Naive thymus-derived CD8-positive, alpha-beta T cell (primary cell): ENCODE data around the gene GNB4. TPM values are rescaled to one million over a fixed set of nuclear protein-coding genes. Genes with fewer than 3 reads are reported as not detected.
A peak's percentile ranks its signal among the peaks of the same experiment; 100 is the strongest.

Experiments used
- ATAC-seq, 2 donors: fragments of 150-1000 bp; cut with Tn5 transposase in 1 of 2; sonication (Bioruptor Pico), chemical (Tn5 transposase) in 1 of 2; 1 replicate in 1 of 2; 2 replicates in 1 of 2; pipeline ENCODE4 v1.10.0; 2021; ENCODE audit warnings: mild to moderate bottlenecking in 2 of 2, moderate library complexity in 2 of 2
- POLR2A ChIA-PET: fragments of 350-600 bp; sonication (Branson Sonifier 250); formaldehyde crosslinking; loops from one replicate; lab custom pipeline; 2021; ENCODE audit warnings: antibody characterized with exemption; lab: Charles Lee
- DNase-seq, 10 donors: peaks; one replicate each; pipeline versions ENCODE4 v3.0.0 to v3.0.0-alpha.2; 2020 to 2022
- H3K27ac Mint-ChIP-seq, 10 donors: one replicate each; pipeline ENCODE4 v1.8.0; 2020 to 2022; ENCODE audit warnings: mild to moderate bottlenecking in 10 of 10, mixed read lengths in 10 of 10, moderate library complexity in 4 of 10, inconsistent platforms in 1 of 10
- H3K27me3 Mint-ChIP-seq, 5 donors: one replicate each; pipeline ENCODE4 v1.8.0; 2021 to 2022; ENCODE audit warnings: mixed read lengths in 5 of 5
- H3K36me3 Mint-ChIP-seq, 3 donors: one replicate each; pipeline ENCODE4 v1.8.0; 2020 to 2022; ENCODE audit warnings: mixed read lengths in 3 of 3, mild to moderate bottlenecking in 2 of 3, inconsistent platforms in 1 of 3
- H3K4me1 Mint-ChIP-seq, 4 donors: one replicate each; pipeline ENCODE4 v1.8.0; 2021 to 2022; ENCODE audit warnings: mixed read lengths in 4 of 4
- H3K4me3 Mint-ChIP-seq, 10 donors: one replicate each; pipeline ENCODE4 v1.8.0; 2020 to 2022; ENCODE audit warnings: mild to moderate bottlenecking in 10 of 10, mixed read lengths in 10 of 10, moderate library complexity in 6 of 10, inconsistent platforms in 1 of 10
- H3K9me3 Mint-ChIP-seq, 9 donors: one replicate each; pipeline ENCODE4 v1.8.0; 2020 to 2022; ENCODE audit warnings: mixed read lengths in 9 of 9, mild to moderate bottlenecking in 3 of 9, inconsistent platforms in 1 of 9, moderate library complexity in 1 of 9
- polyA plus RNA-seq, 3 donors: library from polyadenylated mRNA; unstranded; fragments of 300-500 nt; fragmentation: Illumina TruSeq; gene quantifications; one replicate each; pipeline ENCODE4 v1.2.3, GENCODE V29; 2021
- total RNA-seq, 8 experiments: library from RNA in 2 of 8; stranded (reverse) in 2 of 8; gene quantifications; one replicate each; pipeline ENCODE4 v1.2.3 and lab custom pipeline; 2021 to 2026

The GNB4 gene
- total RNA-seq (1 to 10 TPM; 1.0 to 1.3 TPM), polyA plus RNA-seq (under 1 TPM in 2 of 3 donors, not detected in 1; 0.05 to 0.27 TPM), total RNA-seq (lab: John Stamatoyannopoulos, UW) (0 to 0.86 (median 0.13) reads per million in 6 experiments)

- Mint-ChIP-seq H3K27ac (peak within 1 kb of the TSS in 6 of 10 donors; percentile 10 to 71 (median 44)), H3K9me3 (peaks cover 0 to 2% (median 0%) of the 10 kb centered on the region in 9 donors), H3K4me1 (peaks cover 8 to 28% (median 17%) of the 10 kb centered on the region in 4 donors), H3K4me3 (peak within 1 kb of the TSS; percentile 83 to 91 (median 89)), H3K27me3 (peaks cover 42 to 84% (median 51%) of the 10 kb centered on the region in 5 donors), H3K36me3 (no peaks in the 10 kb centered on the region)
- POLR2A ChIA-PET, result interaction anchor here (1.2 kb wide), 1 partner anchor 304 kb away, joined by 5 read pairs; the partner anchor contains the start of gene PIK3CA
- DNase-seq, result peak in 9 of 10 donors; percentile 5 to 51 (median 30)
- ATAC-seq, result peak; percentile 78 to 83
Measured at GRCh38 chr3:179451265-179452175, at the start of gene GNB4. Gene GNB4, minus strand, starts transcription at chr3:179451470. Its CDS starts 25,270 bp downstream, at chr3:179426200.

- no peak overlapping the region for H3K4me3 Mint-ChIP-seq
- POLR2A ChIA-PET, result no interaction called here
- no peak for DNase-seq
- ATAC-seq, result no peak
- H3K27me3 Mint-ChIP-seq, result peaks cover 0 to 13% (median 0%) of the 10 kb centered on the region in 5 donors
- peaks cover 0 to 2% (median 0%) of the 10 kb centered on the region in 4 donors for H3K4me1 Mint-ChIP-seq
- peaks cover 3 to 50% (median 12%) of the 10 kb centered on the region in 3 donors for H3K36me3 Mint-ChIP-seq
- H3K27ac Mint-ChIP-seq, result no peak overlapping the region
- peaks cover 36 to 91% (median 63%) of the 10 kb centered on the region in 9 donors for H3K9me3 Mint-ChIP-seq
Measured at GRCh38 chr3:179495483-179495882, 44.2 kb upstream of the GNB4 start.

GRCh38 chr3:179493260-179493659 lies 42.0 kb upstream of the GNB4 start:
- H3K36me3 Mint-ChIP-seq, result peaks cover 3 to 52% (median 15%) of the 10 kb centered on the region in 3 donors
- no peak overlapping the region for H3K4me3 Mint-ChIP-seq
- peaks cover 0 to 2% (median 0%) of the 10 kb centered on the region in 4 donors for H3K4me1 Mint-ChIP-seq
- H3K27me3 Mint-ChIP-seq, result peaks cover 0 to 18% (median 0%) of the 10 kb centered on the region in 5 donors
- H3K9me3 Mint-ChIP-seq, result peaks cover 42 to 86% (median 69%) of the 10 kb centered on the region in 9 donors
- H3K27ac Mint-ChIP-seq, result no peak overlapping the region
- DNase-seq, result no peak
- no peak for ATAC-seq
- POLR2A ChIA-PET, result interaction anchor here (0.6 kb wide), 1 partner anchor 63 kb away, joined by 3 read pairs; no protein-coding TSS in a partner anchor

- Mint-ChIP-seq H3K4me3 (no peak overlapping the region), H3K4me1 (no peaks in the 10 kb centered on the region), H3K9me3 (peaks cover 18 to 41% (median 29%) of the 10 kb centered on the region in 9 donors), H3K36me3 (peaks cover 0 to 29% (median 14%) of the 10 kb centered on the region in 3 donors), H3K27me3 (peaks cover 0 to 8% (median 4%) of the 10 kb centered on the region in 5 donors), H3K27ac (no peak overlapping the region)
- DNase-seq (no peak), ATAC-seq (no peak)
- POLR2A ChIA-PET, result no interaction called here
Measured at GRCh38 chr3:179488213-179488612, 36.9 kb upstream of the GNB4 start.

- DNase-seq, result no peak
- peaks cover 14 to 27% (median 19%) of the 10 kb centered on the region in 9 donors for H3K9me3 Mint-ChIP-seq
- H3K4me1 Mint-ChIP-seq, result no peaks in the 10 kb centered on the region
- H3K4me3 Mint-ChIP-seq, result no peak overlapping the region
- ATAC-seq, result no peak
- peaks cover 0 to 5% (median 4%) of the 10 kb centered on the region in 5 donors for H3K27me3 Mint-ChIP-seq
- no peak overlapping the region for H3K27ac Mint-ChIP-seq
- POLR2A ChIA-PET, result no interaction called here
- H3K36me3 Mint-ChIP-seq, result peaks cover 0 to 20% (median 12%) of the 10 kb centered on the region in 3 donors
Measured at GRCh38 chr3:179486806-179487205, 35.5 kb upstream of the GNB4 start.

GRCh38 chr3:179482857-179483256 lies 31.6 kb upstream of the GNB4 start:
- Mint-ChIP-seq H3K36me3 (peaks cover 0 to 4% (median 0%) of the 10 kb centered on the region in 3 donors), H3K27ac (no peak overlapping the region), H3K9me3 (peaks cover 0 to 3% (median 0%) of the 10 kb centered on the region in 9 donors), H3K27me3 (peaks cover 0 to 4% (median 3%) of the 10 kb centered on the region in 5 donors), H3K4me1 (no peaks in the 10 kb centered on the region), H3K4me3 (no peak overlapping the region)
- DNase-seq (no peak), ATAC-seq (no peak)
- POLR2A ChIA-PET, result no interaction called here

- Mint-ChIP-seq H3K4me1 (peaks cover 0 to 9% (median 1%) of the 10 kb centered on the region in 4 donors), H3K27me3 (no peaks in the 10 kb centered on the region), H3K4me3 (no peak overlapping the region), H3K9me3 (peaks cover 0 to 6% (median 0%) of the 10 kb centered on the region in 9 donors), H3K36me3 (no peaks in the 10 kb centered on the region), H3K27ac (no peak overlapping the region)
- ATAC-seq (no peak), DNase-seq (no peak)
- POLR2A ChIA-PET, result no interaction called here
Measured at GRCh38 chr3:179476215-179476614, 24.9 kb upstream of the GNB4 start.

GRCh38 chr3:179474480-179474879 lies 23.2 kb upstream of the GNB4 start:
- Mint-ChIP-seq H3K36me3 (no peaks in the 10 kb centered on the region), H3K9me3 (peaks cover 0 to 3% (median 0%) of the 10 kb centered on the region in 9 donors), H3K27me3 (no peaks in the 10 kb centered on the region), H3K27ac (no peak overlapping the region), H3K4me3 (no peak overlapping the region), H3K4me1 (peaks cover 0 to 9% (median 1%) of the 10 kb centered on the region in 4 donors)
- no peak for ATAC-seq
- POLR2A ChIA-PET, result no interaction called here
- DNase-seq, result no peak

GRCh38 chr3:179473565-179473964 lies 22.3 kb upstream of the GNB4 start:
- H3K27ac Mint-ChIP-seq, result no peak overlapping the region
- DNase-seq (no peak), ATAC-seq (no peak)
- peaks cover 0 to 3% (median 0%) of the 10 kb centered on the region in 9 donors for H3K9me3 Mint-ChIP-seq
- POLR2A ChIA-PET, result no interaction called here
- no peaks in the 10 kb centered on the region for H3K27me3 Mint-ChIP-seq
- no peak overlapping the region for H3K4me3 Mint-ChIP-seq
- H3K4me1 Mint-ChIP-seq, result peaks cover 0 to 9% (median 1%) of the 10 kb centered on the region in 4 donors
- H3K36me3 Mint-ChIP-seq, result no peaks in the 10 kb centered on the region

GRCh38 chr3:179464323-179465092 lies 13.2 kb upstream of the GNB4 start:
- Mint-ChIP-seq H3K4me1 (peaks cover 6 to 14% (median 10%) of the 10 kb centered on the region in 4 donors), H3K9me3 (no peaks in the 10 kb centered on the region), H3K27me3 (peaks cover 4 to 12% (median 10%) of the 10 kb centered on the region in 5 donors), H3K27ac (peak overlapping the region in 3 of 10 donors; percentile 54 to 73 (median 58)), H3K36me3 (no peaks in the 10 kb centered on the region), H3K4me3 (peak overlapping the region in 9 of 10 donors; percentile 24 to 74 (median 53))
- POLR2A ChIA-PET, result no interaction called here
- DNase-seq, result peak in 1 of 10 donors; percentile 6
- ATAC-seq, result peak; percentile 50 to 59

- ATAC-seq (no peak), DNase-seq (no peak)
- no peak overlapping the region for H3K27ac Mint-ChIP-seq
- H3K4me1 Mint-ChIP-seq, result peaks cover 6 to 14% (median 10%) of the 10 kb centered on the region in 4 donors
- no peaks in the 10 kb centered on the region for H3K36me3 Mint-ChIP-seq
- peaks cover 4 to 16% (median 10%) of the 10 kb centered on the region in 5 donors for H3K27me3 Mint-ChIP-seq
- POLR2A ChIA-PET, result no interaction called here
- no peaks in the 10 kb centered on the region for H3K9me3 Mint-ChIP-seq
- no peak overlapping the region for H3K4me3 Mint-ChIP-seq
Measured at GRCh38 chr3:179463319-179463718, 12.0 kb upstream of the GNB4 start.

GRCh38 chr3:179460260-179460659 lies 9.0 kb upstream of the GNB4 start:
- H3K4me1 Mint-ChIP-seq, result peaks cover 6 to 14% (median 10%) of the 10 kb centered on the region in 4 donors
- POLR2A ChIA-PET, result no interaction called here
- DNase-seq (no peak), ATAC-seq (no peak)
- H3K9me3 Mint-ChIP-seq, result no peaks in the 10 kb centered on the region
- H3K36me3 Mint-ChIP-seq, result no peaks in the 10 kb centered on the region
- H3K4me3 Mint-ChIP-seq, result no peak overlapping the region
- H3K27ac Mint-ChIP-seq, result no peak overlapping the region
- H3K27me3 Mint-ChIP-seq, result peaks cover 8 to 36% (median 12%) of the 10 kb centered on the region in 5 donors
